Tibial nerve (tissue), 4 donors: Measurements from ENCODE around the gene RASIP1. TPM values are rescaled to one million over a fixed set of nuclear protein-coding genes. Genes with fewer than 3 reads are reported as not detected.
A peak's percentile ranks its signal among the peaks of the same experiment; 100 is the strongest.
"Not testable (repeated sequence)": the region's sequence is repeated elsewhere in the genome, so short reads cannot be mapped to it uniquely, and the experiment has no call there.

Experiments
- DNase-seq, 2 donors: peaks; one replicate each; pipeline ENCODE4 v3.0.0-alpha.2; 2019; ENCODE audit warnings: low spot score in 2 of 2
- H3K27ac ChIP-seq, 4 donors: fragments of 200-600 bp; sonication (generic) in 3 of 4; one replicate each; pipeline ENCODE4 v1.5.1; 2017 to 2019; ENCODE audit warnings: mild to moderate bottlenecking in 1 of 4
- H3K27me3 ChIP-seq, 2 donors: fragments of 200-600 bp; sonication (generic) in 1 of 2; one replicate each; pipeline versions ENCODE4 v1.5.1 to v1.6.0; 2017 to 2019
- H3K36me3 ChIP-seq, 3 donors: fragments of 200-600 bp; sonication (generic); one replicate each; pipeline ENCODE4 v1.5.1; 2018 to 2019
- H3K4me1 ChIP-seq, 4 donors: fragments of 200-600 bp; sonication (generic) in 3 of 4; one replicate each; pipeline ENCODE4 v1.5.1; 2017 to 2019
- H3K4me3 ChIP-seq, 4 donors: fragments of 200-600 bp; sonication (generic) in 3 of 4; one replicate each; pipeline ENCODE4 v1.5.1; 2017 to 2019; ENCODE audit warnings: mild to moderate bottlenecking in 1 of 4, moderate library complexity in 1 of 4
- H3K9me3 ChIP-seq, 4 donors: fragments of 200-600 bp; sonication (generic) in 3 of 4; one replicate each; pipeline ENCODE4 v1.5.1; 2017 to 2019
- CTCF ChIP-seq, 5 experiments: fragments of 200-600 bp in 3 of 5; fragments of 450-650 bp in 2 of 5; sonication (generic) in 3 of 5; IDR thresholded peaks; one replicate each; pipeline ENCODE4 v1.5.1; 2016 to 2019; ENCODE audit warnings: antibody characterized with exemption in 5 of 5, mild to moderate bottlenecking in 3 of 5, moderate library complexity in 2 of 5
- EP300 ChIP-seq, 2 donors: sonication (generic); formaldehyde crosslinking; IDR thresholded peaks; one replicate each; pipeline ENCODE4 v1.6.1; 2017; ENCODE audit warnings: antibody characterized with exemption in 2 of 2, mild to moderate bottlenecking in 1 of 2
- POLR2A ChIP-seq, 2 donors: fragments of 450-650 bp; IDR thresholded peaks; one replicate each; pipeline ENCODE4 v1.6.1; 2017; ENCODE audit warnings: antibody characterized with exemption in 2 of 2, mild to moderate bottlenecking in 2 of 2, moderate library complexity in 2 of 2
- WGBS, 2 donors: methylation state at CpG; one replicate each; pipeline ENCODE4 v1.1.5; 2018; 5-methylcytosine and 5-hydroxymethylcytosine counted together
- total RNA-seq, 4 donors: library from RNA; depleted of rRNA; stranded (reverse); fragments of >200 nt; gene quantifications; one replicate each; pipeline ENCODE4 v1.1.0, GENCODE V29; 2016

The RASIP1 gene
- total RNA-seq, 4 donors from 2014 or later: 12.3 to 23.3 (median 19.8) TPM

GRCh38 chr19:48680436-48681126, 59.8 kb downstream of the RASIP1 start:
- no peak for DNase-seq
- 88 to 92% methylated on average over 21 to 42 of the region's 45 CpGs for WGBS, 2 donors
- Histone ChIP-seq H3K36me3 (no peaks in the 10 kb centered on the region), H3K9me3 (no peaks in the 10 kb centered on the region), H3K4me3 (no peak overlapping the region), H3K27me3 (no peaks in the 10 kb centered on the region), H3K4me1 (peaks cover 0 to 17% (median 3%) of the 10 kb centered on the region in 4 donors), H3K27ac (peak overlapping the region in 1 of 4 donors; percentile 27)
- TF ChIP-seq CTCF (IDR thresholded peaks at IDR 0.05) (no peak), POLR2A (IDR thresholded peaks at IDR 0.05) (no peak), EP300 (IDR thresholded peaks at IDR 0.05) (no peak)

GRCh38 chr19:48680006-48680405, 60.4 kb downstream of the RASIP1 start:
- not testable (repeated sequence) for DNase-seq
- whole genome bisulfite sequencing, 2 donors: 92 to 94% methylated on average over 18 to 19 of the region's 19 CpGs
- peaks cover 0 to 22% (median 6%) of the 10 kb centered on the region in 4 donors for H3K4me1 ChIP-seq

GRCh38 chr19:48678201-48678600, 62.2 kb downstream of the RASIP1 start:
- Histone ChIP-seq H3K36me3 (no peaks in the 10 kb centered on the region), H3K27ac (no peak overlapping the region), H3K4me3 (no peak overlapping the region), H3K9me3 (no peaks in the 10 kb centered on the region), H3K4me1 (peaks cover 0 to 13% (median 6%) of the 10 kb centered on the region in 4 donors), H3K27me3 (no peaks in the 10 kb centered on the region)
- TF ChIP-seq POLR2A (IDR thresholded peaks at IDR 0.05): no peak
- no peak for TF ChIP-seq CTCF (IDR thresholded peaks at IDR 0.05)
- TF ChIP-seq EP300 (IDR thresholded peaks at IDR 0.05): no peak
- 68 to 71% methylated on average over 4 of the region's 4 CpGs for WGBS, 2 donors
- no peak for DNase-seq

More at GRCh38 chr19:48680006-48680405, 60.4 kb downstream of the RASIP1 start:
- H3K36me3 ChIP-seq, H3K27ac ChIP-seq, H3K9me3 ChIP-seq, H3K4me3 ChIP-seq, H3K27me3 ChIP-seq: not testable (repeated sequence)

- Histone ChIP-seq H3K27me3 (no peaks in the 10 kb centered on the region), H3K4me1 (peaks cover 0 to 11% (median 6%) of the 10 kb centered on the region in 4 donors), H3K9me3 (no peaks in the 10 kb centered on the region), H3K27ac (no peak overlapping the region), H3K4me3 (no peak overlapping the region), H3K36me3 (no peaks in the 10 kb centered on the region)
- 94 to 95% methylated on average over 13 of the region's 13 CpGs for WGBS, 2 donors
- no peak for TF ChIP-seq CTCF (IDR thresholded peaks at IDR 0.05)
- TF ChIP-seq POLR2A (IDR thresholded peaks at IDR 0.05): no peak
- no peak for DNase-seq
Measured at GRCh38 chr19:48676887-48677286, 63.5 kb downstream of the RASIP1 start.

- no peak for DNase-seq
- H3K9me3 ChIP-seq: no peaks in the 10 kb centered on the region
- H3K4me3 ChIP-seq: no peak overlapping the region
- H3K4me1 ChIP-seq: peaks cover 0 to 11% (median 6%) of the 10 kb centered on the region in 4 donors
- no peak for TF ChIP-seq CTCF (IDR thresholded peaks at IDR 0.05)
- no peak for TF ChIP-seq EP300 (IDR thresholded peaks at IDR 0.05)
- no peak for TF ChIP-seq POLR2A (IDR thresholded peaks at IDR 0.05)
- no peaks in the 10 kb centered on the region for H3K36me3 ChIP-seq
- no peaks in the 10 kb centered on the region for H3K27me3 ChIP-seq
- H3K27ac ChIP-seq: no peak overlapping the region
- WGBS, 2 donors: 91 to 93% methylated on average over 17 of the region's 17 CpGs
Measured at GRCh38 chr19:48676487-48676886, 63.9 kb downstream of the RASIP1 start.
